ENCODE data around the gene BEGAIN.

Gene BEGAIN

GRCh38 chr14:100567009-100567876, 20.0 kb downstream of the BEGAIN start:
- DNase-seq = no peak

GRCh38 chr14:100566586-100566985, 20.6 kb downstream of the BEGAIN start:
- no peak for DNase-seq

- no peak for DNase-seq
Measured at GRCh38 chr14:100566119-100566518, 21.1 kb downstream of the BEGAIN start.

GRCh38 chr14:100565650-100566049, 21.6 kb downstream of the BEGAIN start:
- DNase-seq = no peak

GRCh38 chr14:100564512-100564911, 22.7 kb downstream of the BEGAIN start:
- no peak for DNase-seq

- DNase-seq = no peak
Measured at GRCh38 chr14:100562751-100563150, 24.5 kb downstream of the BEGAIN start.

- no peak for DNase-seq
Measured at GRCh38 chr14:100561005-100561404, 26.2 kb downstream of the BEGAIN start.

GRCh38 chr14:100560471-100560870, 26.7 kb downstream of the BEGAIN start:
- DNase-seq = no peak

GRCh38 chr14:100559455-100559854, 27.8 kb downstream of the BEGAIN start:
- no peak for DNase-seq

GRCh38 chr14:100558966-100559365, 28.3 kb downstream of the BEGAIN start:
- no peak for DNase-seq

- no peak for DNase-seq
Measured at GRCh38 chr14:100558226-100558625, 29.0 kb downstream of the BEGAIN start.

GRCh38 chr14:100557658-100558057, 29.6 kb downstream of the BEGAIN start:
- no peak for DNase-seq

GRCh38 chr14:100556936-100557505, 30.2 kb downstream of the BEGAIN start:
- DNase-seq = no peak

- no peak for DNase-seq
Measured at GRCh38 chr14:100556140-100556475, 31.1 kb downstream of the BEGAIN start.

GRCh38 chr14:100555436-100556139, 31.6 kb downstream of the BEGAIN start:
- DNase-seq = no peak

- DNase-seq = no peak
Measured at GRCh38 chr14:100554696-100555320, 32.4 kb downstream of the BEGAIN start.

GRCh38 chr14:100554082-100554677, 33.0 kb downstream of the BEGAIN start:
- DNase-seq = no peak

GRCh38 chr14:100553471-100553870, 33.7 kb downstream of the BEGAIN start:
- DNase-seq = no peak

- no peak for DNase-seq
Measured at GRCh38 chr14:100552524-100553125, 34.6 kb downstream of the BEGAIN start.

GRCh38 chr14:100551056-100551455, 36.2 kb downstream of the BEGAIN start:
- DNase-seq = no peak

- DNase-seq = no peak
Measured at GRCh38 chr14:100549834-100550625, 37.2 kb downstream of the BEGAIN start.

- DNase-seq = no peak
Measured at GRCh38 chr14:100548939-100549338, 38.3 kb downstream of the BEGAIN start.
